ENCODE data around the gene EIF4G3. TPM values are rescaled to one million over a fixed set of nuclear protein-coding genes. Genes with fewer than 3 reads are reported as not detected.

EIF4G3 gene
- total and polyA plus RNA-seq, 10 of the 15 experiments (the other 5 are each of a cell fraction or from before 2014, with no cell fraction given): 7.4 to 45.1 (median 29.1) TPM

- Histone ChIP-seq H3K9me3 (replicated peaks; ENCODE audit: control insufficient read depth, insufficient read depth, low read length) (no peaks in the 10 kb centered on the region), H3K79me2 (ENCODE audit: control insufficient read depth, insufficient read depth, low read length) (no peaks in the 10 kb centered on the region), H3K36me3 (ENCODE audit: control insufficient read depth in 2 of 2, insufficient read depth in 2 of 2, low read length in 1 of 2) (peaks cover 0 to 3% of the 10 kb centered on the region in 2 experiments; a peak in 1 of 4 replicates), H3K27me3 (replicated peaks in 1 of 2; ENCODE audit: control insufficient read depth in 2 of 2, insufficient read depth in 2 of 2, low read length in 1 of 2) (no peaks in the 10 kb centered on the region), H4K20me1 (ENCODE audit: control insufficient read depth, insufficient read depth) (no peaks in the 10 kb centered on the region), H3K4me1 (ENCODE audit: control insufficient read depth, insufficient read depth, low read length) (no peaks in the 10 kb centered on the region), H3K9ac (ENCODE audit: control insufficient read depth, insufficient read depth, low read length) (no peak overlapping the region), H3K4me3 (no peak overlapping the region), H2AFZ (ENCODE audit: control insufficient read depth, low read depth, low read length) (no peak overlapping the region), H3K4me2 (ENCODE audit: control insufficient read depth, insufficient read depth) (no peak overlapping the region), H3K27ac (ENCODE audit: control insufficient read depth, insufficient read depth) (no peak overlapping the region)
- CTCF ChIA-PET: no interaction called here
- FAIRE-seq (no peak), DNase-seq (ENCODE audit: low read depth, low spot score) (no peak), ATAC-seq (no peak)
- RAD21 ChIA-PET (ENCODE audit: unreplicated experiment): no interaction called here
- in situ Hi-C loops (cut with MboI) (no loop called here), intact Hi-C loops (cut with micrococcal nuclease; ENCODE audit: unreplicated experiment) (no loop called here)
- 100% methylated on average over 5 of the region's 5 CpGs for WGBS (ENCODE audit: insufficient coverage, insufficient replicate concordance, low lambda C conversion rate, missing lambda C conversion rate)
- SMC1A ChIA-PET (ENCODE audit: uncharacterized antibody, unreplicated experiment): interaction anchor here (1.0 kb wide), 1 partner anchor 27 kb away, joined by 3 read pairs; no protein-coding TSS in a partner anchor
- BruUV-seq (replicated peaks): no TSS peak
- POLR2A ChIA-PET: interaction anchor here (0.7 kb wide), 1 partner anchor 1647 kb away, joined by 3 read pairs; no protein-coding TSS in a partner anchor
- TF ChIP-seq KLF5 (IDR thresholded peaks at IDR 0.05; ENCODE audit: partially characterized antibody): no peak
- TF ChIP-seq ZNF274 (IDR thresholded peaks at IDR 0.05; ENCODE audit: insufficient read depth, insufficient read length): no peak
- TF ChIP-seq HDAC6 (IDR thresholded peaks at IDR 0.05; ENCODE audit: unreplicated experiment): no peak
- TF ChIP-seq ZSCAN29 (IDR thresholded peaks at IDR 0.05): no peak
- no peak for TF ChIP-seq ZBED1 (IDR thresholded peaks at IDR 0.05; ENCODE audit: borderline replicate concordance)
- no peak for TF ChIP-seq RAD21 (IDR thresholded peaks at IDR 0.05; ENCODE audit: insufficient read depth, low read depth, low read length)
- TF ChIP-seq BMI1 (IDR thresholded peaks at IDR 0.05; ENCODE audit: borderline replicate concordance): no peak
- no peak for TF ChIP-seq CTCF (IDR thresholded peaks at IDR 0.05 in 2 of 3, conservative IDR thresholded peaks at IDR 0.05 in 1 of 3; ENCODE audit: control insufficient read depth in 2 of 3, extremely low read depth in 1 of 3, insufficient read depth in 1 of 3, low read depth in 3 of 3, low read length in 3 of 3)
- no peak for TF ChIP-seq RELA (IDR thresholded peaks at IDR 0.05; ENCODE audit: borderline replicate concordance, partially characterized antibody)
- no peak for TF ChIP-seq E2F4 (IDR thresholded peaks at IDR 0.05; ENCODE audit: low read depth, low read length)
- no peak for TF ChIP-seq SUZ12 (IDR thresholded peaks at IDR 0.05; ENCODE audit: unreplicated experiment)
- no peak for TF ChIP-seq PRDM15 (CRISPR knock-in tag; IDR thresholded peaks at IDR 0.05)
- no peak for TF ChIP-seq NR2C1 (IDR thresholded peaks at IDR 0.05)
- no peak for TF ChIP-seq CEBPB (IDR thresholded peaks at IDR 0.05; ENCODE audit: borderline replicate concordance in 1 of 2, low read depth in 2 of 2, low read length in 2 of 2)
- no peak for TF ChIP-seq ZNF207 (IDR thresholded peaks at IDR 0.05; ENCODE audit: borderline replicate concordance)
Observed at GRCh38 chr1:20899154-20899972, 277.3 kb downstream of the EIF4G3 start.

All from GM12878 (cell line).